GM12878 (cell line): ENCODE measurements around the gene ZNF785. TPM values are rescaled to one million over a fixed set of nuclear protein-coding genes. Genes with fewer than 3 reads are reported as not detected.

ENCODE experiments used
- BRCA1 ChIP-seq: IDR thresholded peaks from 2 replicates; pipeline ENCODE4 v1.6.1; 2011; ENCODE audit warnings: low read depth, low read length, improper control_type of control experiment
- CBX3 ChIP-seq: fragments of 200-600 bp; sonication (generic); IDR thresholded peaks from 2 replicates; pipeline ENCODE4 v1.6.1; 2016; ENCODE audit warnings: low read depth, borderline replicate concordance
- EGR1 ChIP-seq, 2 experiments: IDR thresholded peaks; 1 replicate in 1 of 2; 2 replicates in 1 of 2; pipeline ENCODE4 v1.6.1; 2011 to 2012; ENCODE audit warnings: low read depth in 2 of 2, low read length in 2 of 2, borderline replicate concordance in 1 of 2, mild to moderate bottlenecking in 1 of 2, moderate library complexity in 1 of 2
- FOXM1 ChIP-seq: IDR thresholded peaks from 2 replicates; pipeline ENCODE4 v1.6.1; 2012; ENCODE audit warnings: low read depth, mild to moderate bottlenecking, inconsistent platforms, low read length, moderate library complexity
- HDAC6 ChIP-seq: fragments of 200-600 bp; sonication (generic); IDR thresholded peaks from one replicate; pipeline ENCODE4 v1.8.0; 2017; ENCODE audit warnings: antibody characterized with exemption; ENCODE audit not compliant: unreplicated experiment
- HDGF ChIP-seq: fragments of 450-650 bp; IDR thresholded peaks from 2 replicates; pipeline ENCODE4 v1.6.1; 2016; ENCODE audit warnings: antibody characterized with exemption
- IRF3 ChIP-seq: fragments of 450-650 bp; IDR thresholded peaks from 2 replicates; pipeline ENCODE4 v1.6.1; 2014; ENCODE audit warnings: mild to moderate bottlenecking
- IRF5 ChIP-seq: fragments of 450-650 bp; IDR thresholded peaks from 2 replicates; pipeline ENCODE4 v1.6.1; 2017; ENCODE audit warnings: borderline replicate concordance
- MXI1 ChIP-seq: fragments of 150-350 bp; IDR thresholded peaks from 2 replicates; pipeline ENCODE4 v1.6.1; 2011; ENCODE audit warnings: low read depth, mild to moderate bottlenecking, inconsistent platforms, low read length, improper control_type of control experiment
- NR2F1 ChIP-seq: fragments of 450-650 bp; conservative IDR thresholded peaks from 2 replicates; pipeline ENCODE4 v1.6.1; 2017; ENCODE audit warnings: mild to moderate bottlenecking
- PML ChIP-seq: IDR thresholded peaks from 2 replicates; pipeline ENCODE4 v1.6.1; 2012; ENCODE audit warnings: low read length, inconsistent platforms
- POLR2A ChIP-seq: IDR thresholded peaks from 2 replicates; pipeline ENCODE4 v1.6.1; 2011; ENCODE audit warnings: low read depth, mild to moderate bottlenecking, low read length
- PRDM15 ChIP-seq: fragments of 450-650 bp; formaldehyde crosslinking; IDR thresholded peaks from 2 replicates; pipeline ENCODE4 v1.4.0; 2020; ENCODE audit warnings: mild to moderate bottlenecking, moderate library complexity
- RFX5 ChIP-seq: IDR thresholded peaks from 2 replicates; pipeline ENCODE4 v1.6.1; 2011; ENCODE audit warnings: low read depth, low read length, improper control_type of control experiment
- SKIL ChIP-seq: fragments of 450-650 bp; IDR thresholded peaks from 2 replicates; pipeline ENCODE4 v1.6.1; 2017; ENCODE audit warnings: mild to moderate bottlenecking, low read depth, inconsistent platforms; ENCODE audit not compliant: poor library complexity, severe bottlenecking
- STAT3 ChIP-seq: IDR thresholded peaks from 2 replicates; pipeline ENCODE4 v1.6.1; 2011; ENCODE audit warnings: low read depth, low read length, improper control_type of control experiment
- TBL1XR1 ChIP-seq: IDR thresholded peaks from 2 replicates; pipeline ENCODE4 v1.6.1; 2012; ENCODE audit warnings: low read depth, low read length, improper control_type of control experiment
- YBX1 ChIP-seq: fragments of 450-650 bp; IDR thresholded peaks from 2 replicates; pipeline ENCODE4 v1.6.1; 2016; ENCODE audit warnings: antibody characterized with exemption
- ZBTB33 ChIP-seq: fragments of 450-650 bp; IDR thresholded peaks from 2 replicates; pipeline ENCODE4 v1.6.1; 2017; ENCODE audit warnings: mild to moderate bottlenecking
- ZZZ3 ChIP-seq: IDR thresholded peaks from 2 replicates; pipeline ENCODE4 v1.6.1; 2011; ENCODE audit warnings: low read depth; ENCODE audit not compliant: control insufficient read depth, insufficient read length
- polyA plus RNA-seq, 11 experiments: library from polyadenylated mRNA; depleted of rRNA in 4 of 11; unstranded in 6 of 11; stranded (reverse) in 5 of 11; fragments of >200 nt; fragmentation: Nextera tagmentation in 4 of 11; fragmentation: Illumina TruSeq in 1 of 11; extraction: Ambion mirVana in 4 of 11; extraction: Trizol in 1 of 11; gene quantifications; 1 replicate in 1 of 11; 2 replicates in 10 of 11; pipeline versions ENCODE4 v1.2.1 to v1.2.3, GENCODE V29; 2011 to 2016; ENCODE audit warnings: inconsistent platforms in 2 of 11, missing spikeins in 2 of 11, low read depth in 1 of 11
- total RNA-seq, 4 experiments: library from RNA; depleted of rRNA in 3 of 4; stranded (reverse); fragments of >200 nt in 3 of 4; fragmentation: Illumina TruSeq in 1 of 4; extraction: Trizol in 1 of 4; gene quantifications; 2 replicates each; pipeline versions ENCODE4 v1.2.1 to v1.2.3, GENCODE V29; 2013 to 2021

Gene ZNF785
- total and polyA plus RNA-seq, 10 of the 15 experiments (the other 5 are each of a cell fraction or from before 2014, with no cell fraction given), result 0.87 to 11.5 (median 7.5) TPM

GRCh38 chr16:30609926-30610839 is 24.7 kb upstream of the ZNF785 start, which contains the start of gene ZNF689 (continued):
- TF ChIP-seq PRDM15 (CRISPR knock-in tag), result no peak
- no peak for TF ChIP-seq RFX5
- TF ChIP-seq IRF5, result no peak
- TF ChIP-seq EGR1 (IDR thresholded peaks at IDR 0.05; ENCODE audit: borderline replicate concordance in 1 of 2, low read depth in 2 of 2, low read length in 2 of 2), result 0 out of 3 replicates have a peak, but pooled peaks of 1 of the 2 experiments have one; percentile 11
- TF ChIP-seq MXI1, result peak; percentile 58; the same call in 1 of the 2 replicates
- peak; percentile 76 for TF ChIP-seq SKIL
- TF ChIP-seq HDAC6, result no peak
- TF ChIP-seq PML, result no peak
- no peak for TF ChIP-seq TBL1XR1
- no peak for TF ChIP-seq YBX1
- TF ChIP-seq NR2F1, result peak; percentile 59; the same call in 1 of the 2 replicates
- TF ChIP-seq HDGF, result no peak
- TF ChIP-seq ZZZ3, result no peak
- no peak for TF ChIP-seq STAT3
- peak; percentile 89 for TF ChIP-seq FOXM1
- TF ChIP-seq IRF3, result peak; percentile 98
- TF ChIP-seq POLR2A, result peak; percentile 74
- no peak for TF ChIP-seq ZBTB33
- no peak for TF ChIP-seq CBX3
- no peak for TF ChIP-seq BRCA1
